Measurements from ENCODE around the gene JPH3.

Gene JPH3

GRCh38 chr16:87739801-87740200 lies 137.5 kb downstream of the JPH3 start:
- no peak for DNase-seq (ENCODE audit: low read depth, low spot score)

GRCh38 chr16:87740441-87740840 lies 138.1 kb downstream of the JPH3 start:
- DNase-seq (ENCODE audit: low read depth, low spot score): no peak

- DNase-seq (ENCODE audit: low read depth, low spot score): no peak
Observed at GRCh38 chr16:87740909-87741424, 138.7 kb downstream of the JPH3 start.

GRCh38 chr16:87741700-87742415 lies 139.6 kb downstream of the JPH3 start:
- DNase-seq (ENCODE audit: low read depth, low spot score): no peak

- no peak for DNase-seq (ENCODE audit: low read depth, low spot score)
Observed at GRCh38 chr16:87742781-87743490, 140.6 kb downstream of the JPH3 start.

GRCh38 chr16:87744750-87745514 lies 142.6 kb downstream of the JPH3 start:
- DNase-seq (ENCODE audit: low read depth, low spot score): no peak

GRCh38 chr16:87746178-87746577 lies 143.9 kb downstream of the JPH3 start:
- no peak for DNase-seq (ENCODE audit: low read depth, low spot score)
